KBM-7 (cell line): ENCODE measurements around the gene SLC35D2.
"Not testable (repeated sequence)": the region's sequence is repeated elsewhere in the genome, so short reads cannot be mapped to it uniquely, and the experiment has no call there.

Source experiments
- DNase-seq: peaks from one replicate; pipeline ENCODE4 v3.0.0-alpha.2; 2015
- in situ Hi-C: fragments of 300-500 bp; cut with MboI; formaldehyde crosslinking; loops from 2 replicates; pipeline ENCODE4 v1.14.3; 2020; ENCODE audit warnings: low sequenced_read_pairs, low pct_unique_long_range_greater_than_20kb, mixed read lengths

The SLC35D2 gene

GRCh38 chr9:96408409-96409280 lies 25.1 kb upstream of the SLC35D2 start:
- in situ Hi-C loops: no loop called here
- DNase-seq: no peak

GRCh38 chr9:96400132-96400910 lies 16.8 kb upstream of the SLC35D2 start:
- in situ Hi-C loops: no loop called here

GRCh38 chr9:96399325-96399633 lies 15.8 kb upstream of the SLC35D2 start:
- in situ Hi-C loops: no loop called here
- no peak for DNase-seq

More at GRCh38 chr9:96400132-96400910, 16.8 kb upstream of the SLC35D2 start:
- DNase-seq: no peak

- in situ Hi-C loops: no loop called here
- no peak for DNase-seq
Observed at GRCh38 chr9:96398582-96399324, 15.2 kb upstream of the SLC35D2 start.

GRCh38 chr9:96395964-96396363 lies 12.5 kb upstream of the SLC35D2 start:
- no peak for DNase-seq
- in situ Hi-C loops: no loop called here

- DNase-seq: no peak
- in situ Hi-C loops: no loop called here
Observed at GRCh38 chr9:96394832-96395496, 11.5 kb upstream of the SLC35D2 start.

GRCh38 chr9:96392263-96392662 lies 8.8 kb upstream of the SLC35D2 start:
- in situ Hi-C loops: no loop called here
- no peak for DNase-seq

GRCh38 chr9:96391021-96391765 lies 7.7 kb upstream of the SLC35D2 start:
- in situ Hi-C loops: no loop called here
- DNase-seq: no peak

GRCh38 chr9:96388144-96388543 lies 4.6 kb upstream of the SLC35D2 start:
- in situ Hi-C loops: no loop called here
- no peak for DNase-seq

- no peak for DNase-seq
- in situ Hi-C loops: no loop called here
Observed at GRCh38 chr9:96386157-96386556, 2.6 kb upstream of the SLC35D2 start.

GRCh38 chr9:96382839-96383164 lies 709 bp downstream of the SLC35D2 start:
- DNase-seq: no peak
- in situ Hi-C loops: no loop called here

GRCh38 chr9:96382175-96382574 lies 1.3 kb downstream of the SLC35D2 start:
- in situ Hi-C loops: no loop called here
- no peak for DNase-seq

- no peak for DNase-seq
- in situ Hi-C loops: no loop called here
Observed at GRCh38 chr9:96381696-96382095, 1.8 kb downstream of the SLC35D2 start.

GRCh38 chr9:96381125-96381524 lies 2.4 kb downstream of the SLC35D2 start:
- in situ Hi-C loops: no loop called here

GRCh38 chr9:96379461-96379860 lies 4.0 kb downstream of the SLC35D2 start:
- no peak for DNase-seq
- in situ Hi-C loops: no loop called here

More at GRCh38 chr9:96381125-96381524, 2.4 kb downstream of the SLC35D2 start:
- DNase-seq: no peak

- no peak for DNase-seq
- in situ Hi-C loops: no loop called here
Observed at GRCh38 chr9:96378187-96378586, 5.3 kb downstream of the SLC35D2 start.

- DNase-seq: no peak
- in situ Hi-C loops: no loop called here
Observed at GRCh38 chr9:96376891-96377874, 6.3 kb downstream of the SLC35D2 start.

- in situ Hi-C loops, DNase-seq: not testable (repeated sequence)
Observed at GRCh38 chr9:96375507-96375906, 8.0 kb downstream of the SLC35D2 start.
